Transverse colon (tissue), 4 donors: Measurements from ENCODE around the gene ANGPTL8. TPM values are rescaled to one million over a fixed set of nuclear protein-coding genes. Genes with fewer than 3 reads are reported as not detected.

Experiments used
- DNase-seq: peaks from one replicate; pipeline ENCODE4 v3.0.0-alpha.2; 2019
- H3K27ac ChIP-seq, 4 donors: fragments of 200-600 bp; sonication (generic); 2 replicates each; pipeline ENCODE4 v1.5.1; 2016 to 2018; ENCODE audit warnings: inconsistent platforms in 4 of 4
- H3K27me3 ChIP-seq: fragments of 200-600 bp; sonication (generic); 2 replicates; pipeline ENCODE4 v1.5.1; 2017; ENCODE audit warnings: inconsistent platforms
- H3K36me3 ChIP-seq, 4 donors: fragments of 200-600 bp; sonication (generic); 2 replicates each; pipeline ENCODE4 v1.5.1; 2017 to 2019; ENCODE audit warnings: inconsistent platforms in 4 of 4
- H3K4me1 ChIP-seq, 4 donors: fragments of 200-600 bp; sonication (generic); 2 replicates each; pipeline ENCODE4 v1.5.1; 2017 to 2020; ENCODE audit warnings: inconsistent platforms in 4 of 4
- H3K4me3 ChIP-seq, 4 donors: fragments of 200-600 bp; sonication (generic); 1 replicate in 1 of 4; 2 replicates in 3 of 4; pipeline versions ENCODE4 v1.5.1 to v1.6.1; 2017 to 2019; ENCODE audit warnings: inconsistent platforms in 4 of 4
- H3K9me3 ChIP-seq, 2 donors: fragments of 200-600 bp; sonication (generic); 2 replicates each; pipeline ENCODE4 v1.5.1; 2017 to 2019; ENCODE audit warnings: inconsistent platforms in 2 of 2
- EP300 ChIP-seq: sonication (generic); formaldehyde crosslinking; IDR thresholded peaks from one replicate; pipeline ENCODE4 v1.6.1; 2017; ENCODE audit warnings: antibody characterized with exemption, low read depth
- POLR2A ChIP-seq: fragments of 450-650 bp; IDR thresholded peaks from one replicate; pipeline ENCODE4 v1.6.1; 2016; ENCODE audit warnings: antibody characterized with exemption, mild to moderate bottlenecking, moderate library complexity
- POLR2AphosphoS5 ChIP-seq, 3 donors: sonication (generic); formaldehyde crosslinking; IDR thresholded peaks; one replicate each; pipeline ENCODE4 v1.6.1; 2016; ENCODE audit warnings: antibody characterized with exemption in 3 of 3
- WGBS, 2 donors: methylation state at CpG; one replicate each; pipeline ENCODE4 v1.1.5; 2018; ENCODE audit warnings: low coverage in 1 of 2; 5-methylcytosine and 5-hydroxymethylcytosine counted together
- in situ Hi-C, 4 donors: fragments of 200-750 bp; cut with MboI; loops; one replicate each; pipeline versions ENCODE4 v1.15.0 to v1.15.1; 2017; ENCODE audit warnings: low sequenced_read_pairs in 3 of 4, low pct_ligation_motif_present in 1 of 4, low pct_unique_long_range_greater_than_20kb in 1 of 4
- intact Hi-C: fragments of 100-400 bp; cut with DNase I; formaldehyde crosslinking; loops from one replicate; pipeline ENCODE4 v1.15.1; 2023; ENCODE audit warnings: low total_unique reads
- total RNA-seq, 4 donors: library from RNA; depleted of rRNA; stranded (reverse); fragments of >200 nt; gene quantifications; one replicate each; pipeline ENCODE4 v1.1.0, GENCODE V29; 2016
- TF ChIP-seq, protein P1 (sequence below), 5 experiments: fragments of 200-600 bp in 3 of 5; fragments of 450-650 bp in 2 of 5; sonication (generic) in 3 of 5; IDR thresholded peaks; 1 replicate in 2 of 5; 2 replicates in 3 of 5; pipeline ENCODE4 v1.5.1; 2016 to 2017; ENCODE audit warnings: antibody characterized with exemption in 5 of 5, inconsistent platforms in 3 of 5, mild to moderate bottlenecking in 2 of 5, moderate library complexity in 1 of 5

Gene ANGPTL8
- total RNA-seq, 4 donors from 2014 or later: not detected

- peaks cover 20 to 76% (median 45%) of the 10 kb centered on the region in 4 donors for H3K4me1 ChIP-seq
- no peak for TF ChIP-seq POLR2AphosphoS5 (IDR thresholded peaks at IDR 0.05)
- no peak for TF ChIP-seq EP300
- TF ChIP-seq, protein P1, sequence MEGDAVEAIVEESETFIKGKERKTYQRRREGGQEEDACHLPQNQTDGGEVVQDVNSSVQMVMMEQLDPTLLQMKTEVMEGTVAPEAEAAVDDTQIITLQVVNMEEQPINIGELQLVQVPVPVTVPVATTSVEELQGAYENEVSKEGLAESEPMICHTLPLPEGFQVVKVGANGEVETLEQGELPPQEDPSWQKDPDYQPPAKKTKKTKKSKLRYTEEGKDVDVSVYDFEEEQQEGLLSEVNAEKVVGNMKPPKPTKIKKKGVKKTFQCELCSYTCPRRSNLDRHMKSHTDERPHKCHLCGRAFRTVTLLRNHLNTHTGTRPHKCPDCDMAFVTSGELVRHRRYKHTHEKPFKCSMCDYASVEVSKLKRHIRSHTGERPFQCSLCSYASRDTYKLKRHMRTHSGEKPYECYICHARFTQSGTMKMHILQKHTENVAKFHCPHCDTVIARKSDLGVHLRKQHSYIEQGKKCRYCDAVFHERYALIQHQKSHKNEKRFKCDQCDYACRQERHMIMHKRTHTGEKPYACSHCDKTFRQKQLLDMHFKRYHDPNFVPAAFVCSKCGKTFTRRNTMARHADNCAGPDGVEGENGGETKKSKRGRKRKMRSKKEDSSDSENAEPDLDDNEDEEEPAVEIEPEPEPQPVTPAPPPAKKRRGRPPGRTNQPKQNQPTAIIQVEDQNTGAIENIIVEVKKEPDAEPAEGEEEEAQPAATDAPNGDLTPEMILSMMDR (IDR thresholded peaks at IDR 0.05): no peak
- TF ChIP-seq POLR2A: no peak
Measured at GRCh38 chr19:11192957-11193939, 46.2 kb upstream of the ANGPTL8 start.

GRCh38 chr19:11194173-11194572, 45.2 kb upstream of the ANGPTL8 start:
- intact Hi-C loops: no loop called here
- Histone ChIP-seq H3K4me1 (peaks cover 11 to 72% (median 42%) of the 10 kb centered on the region in 4 donors), H3K27ac (peak overlapping the region; percentile 90 to 96 (median 94)), H3K36me3 (peaks cover 0 to 6% (median 0%) of the 10 kb centered on the region in 4 donors), H3K9me3 (no peaks in the 10 kb centered on the region), H3K4me3 (peak overlapping the region in 3 of 4 donors; percentile 53 to 82 (median 61)), H3K27me3 (no peaks in the 10 kb centered on the region)
- 75% methylated on average over 8 of the region's 8 CpGs; no CpG with 5 or more reads in 1 of the 2 donors for whole genome bisulfite sequencing, 2 donors
- no peak for TF ChIP-seq POLR2AphosphoS5 (IDR thresholded peaks at IDR 0.05)
- in situ Hi-C loops: no loop called here
- no peak for DNase-seq

More at GRCh38 chr19:11192957-11193939, 46.2 kb upstream of the ANGPTL8 start:
- H3K4me3 ChIP-seq: peak overlapping the region in 2 of 4 donors; percentile 61 to 82
- no peaks in the 10 kb centered on the region for H3K27me3 ChIP-seq
- peak overlapping the region; percentile 90 to 96 (median 94) for H3K27ac ChIP-seq
- H3K9me3 ChIP-seq: no peaks in the 10 kb centered on the region
- no peak for DNase-seq
- in situ Hi-C loops (no loop called here), intact Hi-C loops (no loop called here)
- WGBS, 2 donors: 88% methylated on average over 49 of the region's 68 CpGs; no CpG with 5 or more reads in 1 of the 2 donors
- H3K36me3 ChIP-seq: peaks cover 0 to 6% (median 0%) of the 10 kb centered on the region in 4 donors

- in situ Hi-C loops (no loop called here), intact Hi-C loops (no loop called here)
- no peaks in the 10 kb centered on the region for H3K9me3 ChIP-seq
- H3K4me1 ChIP-seq: peaks cover 6 to 65% (median 37%) of the 10 kb centered on the region in 4 donors
- 35 to 47% methylated on average over 3 to 16 of the region's 20 CpGs for WGBS, 2 donors
- H3K36me3 ChIP-seq: peaks cover 0 to 6% (median 0%) of the 10 kb centered on the region in 4 donors
- no peaks in the 10 kb centered on the region for H3K27me3 ChIP-seq
- H3K27ac ChIP-seq: peak overlapping the region; percentile 90 to 96 (median 94)
- TF ChIP-seq POLR2AphosphoS5 (IDR thresholded peaks at IDR 0.05) (no peak), POLR2A (no peak), EP300 (no peak)
- TF ChIP-seq, protein P1 (IDR thresholded peaks at IDR 0.05): no peak
- peak overlapping the region; percentile 11 to 82 (median 57) for H3K4me3 ChIP-seq
- no peak for DNase-seq
Measured at GRCh38 chr19:11194656-11195558, 44.5 kb upstream of the ANGPTL8 start.

DNA sequence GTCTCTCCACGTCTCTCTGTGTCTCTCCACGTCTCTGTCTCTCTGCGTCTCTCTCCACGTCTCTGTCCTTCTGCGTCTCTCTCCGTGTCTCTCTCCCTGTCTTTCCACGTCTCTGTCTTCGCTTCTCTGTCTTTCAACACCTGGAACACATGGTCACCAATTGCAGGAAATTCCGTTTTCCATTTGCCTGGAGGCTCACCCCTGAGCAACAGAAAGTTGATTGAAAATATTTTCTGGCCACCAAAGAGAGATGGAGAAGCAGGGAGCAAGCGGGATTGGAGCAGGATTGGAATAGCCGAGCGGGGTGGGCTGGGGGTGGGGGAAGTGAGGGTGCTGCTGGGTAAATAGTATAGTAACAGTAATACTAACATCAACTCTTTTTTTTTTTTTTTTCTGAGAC, 43.7 kb upstream of the ANGPTL8 start:
- peaks cover 0 to 57% (median 29%) of the 10 kb centered on the region in 4 donors for H3K4me1 ChIP-seq
- H3K4me3 ChIP-seq: peak overlapping the region; percentile 3 to 82 (median 57)
- DNase-seq: no peak

More for the DNA sequence above, 43.7 kb upstream of the ANGPTL8 start:
- H3K27ac ChIP-seq: peak overlapping the region; percentile 90 to 96 (median 94)
- H3K27me3 ChIP-seq: no peaks in the 10 kb centered on the region
- TF ChIP-seq POLR2AphosphoS5 (IDR thresholded peaks at IDR 0.05): no peak
- no peak for TF ChIP-seq POLR2A
- TF ChIP-seq EP300: no peak
- TF ChIP-seq, protein P1 (IDR thresholded peaks at IDR 0.05): no peak
- 58 to 62% methylated on average over 12 of the region's 12 CpGs for WGBS, 2 donors
- no peaks in the 10 kb centered on the region for H3K9me3 ChIP-seq
- in situ Hi-C loops (no loop called here), intact Hi-C loops (no loop called here)
- H3K36me3 ChIP-seq: peaks cover 0 to 6% (median 0%) of the 10 kb centered on the region in 4 donors
